Muscle layer of colon (tissue), 2 donors: ENCODE measurements around the gene HMCN1.

Experiments
- H3K27ac ChIP-seq: one replicate; pipeline ENCODE4 v1.7.0; 2013; ENCODE audit warnings: low read depth, mild to moderate bottlenecking, low read length, moderate library complexity
- H3K27me3 ChIP-seq, 2 donors: one replicate each; pipeline ENCODE4 v1.7.0; 2013; ENCODE audit warnings: low read length in 2 of 2, mild to moderate bottlenecking in 2 of 2; ENCODE audit not compliant: insufficient read depth in 2 of 2, control insufficient read depth in 1 of 2
- H3K36me3 ChIP-seq: one replicate; pipeline ENCODE4 v1.7.0; 2013; ENCODE audit warnings: mild to moderate bottlenecking, low read length; ENCODE audit not compliant: insufficient read depth
- H3K4me1 ChIP-seq: one replicate; pipeline ENCODE4 v1.7.0; 2013; ENCODE audit warnings: mild to moderate bottlenecking, low read length; ENCODE audit not compliant: insufficient read depth
- H3K4me3 ChIP-seq, 2 donors: one replicate each; pipeline ENCODE4 v1.7.0; 2013; ENCODE audit warnings: low read length in 2 of 2, low read depth in 1 of 2, mild to moderate bottlenecking in 1 of 2, moderate library complexity in 1 of 2
- H3K9ac ChIP-seq: one replicate; pipeline ENCODE4 v1.7.0; 2013; ENCODE audit warnings: low read length
- H3K9me3 ChIP-seq: one replicate; pipeline ENCODE4 v1.7.0; 2013; ENCODE audit warnings: mild to moderate bottlenecking, low read length
- donor health status: abdominal sarcoma.
- donor health status: Adenocarcinoma of cecum.

The HMCN1 gene

DNA sequence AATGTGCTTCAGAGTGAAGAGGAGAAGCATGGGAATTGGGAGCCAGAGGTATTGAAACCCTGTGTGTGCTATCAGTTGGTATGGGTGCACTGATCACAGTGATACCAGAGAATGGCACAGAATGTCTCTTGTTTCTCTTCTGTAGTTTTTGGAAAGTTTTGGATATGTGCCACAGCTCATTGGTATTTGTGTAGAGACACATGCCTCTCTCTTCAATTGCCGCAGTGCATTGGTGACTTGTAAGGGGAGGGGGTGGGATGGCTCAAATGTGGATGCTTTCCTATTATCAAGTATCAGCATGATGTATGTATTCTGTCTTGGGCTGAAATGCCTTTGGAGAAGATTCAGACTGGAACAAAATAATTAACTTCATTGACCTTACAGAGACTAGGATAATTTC lies 101.0 kb downstream of the HMCN1 start:
- no peaks in the 10 kb centered on the region for H3K27me3 ChIP-seq
- H3K4me1 ChIP-seq, result no peaks in the 10 kb centered on the region
- H3K36me3 ChIP-seq, result no peaks in the 10 kb centered on the region
- no peak overlapping the region for H3K4me3 ChIP-seq
- H3K27ac ChIP-seq, result no peak overlapping the region
- no peaks in the 10 kb centered on the region for H3K9me3 ChIP-seq
- no peak overlapping the region for H3K9ac ChIP-seq

DNA sequence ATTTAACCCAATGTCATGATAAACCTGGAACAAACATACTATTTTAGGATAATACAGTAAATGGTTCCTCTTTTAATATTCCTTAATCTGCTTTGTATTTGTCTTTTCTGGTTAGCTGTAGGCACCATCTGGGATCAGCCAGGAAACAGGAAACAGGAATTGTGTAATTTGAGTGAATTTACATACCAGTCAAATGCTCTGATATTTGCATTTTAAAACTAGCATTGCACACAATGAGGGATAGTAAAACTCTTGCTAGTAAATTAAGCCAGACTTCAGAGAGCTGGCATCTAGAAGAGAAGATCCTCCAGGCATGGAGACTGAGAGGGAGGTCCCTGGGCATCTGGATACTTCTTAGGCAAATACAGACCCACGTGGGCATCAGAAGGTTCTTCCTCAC lies 103.5 kb downstream of the HMCN1 start:
- Histone ChIP-seq H3K4me1 (no peaks in the 10 kb centered on the region), H3K4me3 (no peak overlapping the region), H3K27me3 (no peaks in the 10 kb centered on the region), H3K36me3 (no peaks in the 10 kb centered on the region), H3K9me3 (no peaks in the 10 kb centered on the region), H3K9ac (no peak overlapping the region), H3K27ac (no peak overlapping the region)

DNA sequence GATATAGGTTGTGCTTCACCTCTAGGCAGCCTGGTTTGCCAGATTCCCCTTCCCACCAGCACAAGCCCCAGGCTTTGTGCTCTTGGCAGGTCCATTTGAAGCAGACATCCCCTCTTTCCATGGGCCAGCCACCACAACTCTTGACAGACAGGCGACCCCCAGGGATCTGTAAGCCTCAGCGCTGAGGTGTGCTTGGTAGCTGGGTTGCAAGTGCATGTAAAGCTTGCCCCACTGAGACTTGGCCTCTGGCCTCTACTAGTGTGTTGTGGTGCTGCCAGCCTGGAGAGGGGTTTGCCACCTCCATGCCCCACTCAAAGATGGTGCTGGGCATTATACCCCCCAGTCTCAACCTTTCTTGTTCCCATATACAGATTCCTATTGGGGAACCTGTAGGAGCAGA lies 103.9 kb downstream of the HMCN1 start:
- H3K27ac ChIP-seq, result no peak overlapping the region
- H3K36me3 ChIP-seq, result no peaks in the 10 kb centered on the region
- no peaks in the 10 kb centered on the region for H3K27me3 ChIP-seq
- no peak overlapping the region for H3K4me3 ChIP-seq
- no peaks in the 10 kb centered on the region for H3K9me3 ChIP-seq
- no peak overlapping the region for H3K9ac ChIP-seq
- H3K4me1 ChIP-seq, result no peaks in the 10 kb centered on the region

DNA sequence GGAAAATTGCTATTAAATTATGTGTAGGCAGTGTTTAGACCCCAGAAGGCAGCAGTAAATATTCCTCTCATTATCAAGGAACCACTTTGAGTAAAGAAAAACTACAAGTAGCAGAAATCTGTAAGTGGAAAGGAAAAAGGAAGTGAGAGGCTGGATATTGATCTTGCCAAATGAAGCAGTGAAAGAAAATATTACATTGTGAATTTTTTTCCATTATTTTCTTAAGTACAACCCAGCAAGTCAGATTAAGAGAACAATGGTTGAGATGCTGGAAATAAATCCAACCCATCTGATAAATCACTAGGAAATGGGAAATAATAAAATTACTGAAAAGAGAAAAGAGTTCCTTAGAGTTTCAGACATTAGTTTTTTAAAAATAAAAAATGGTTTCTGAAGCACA lies 106.7 kb downstream of the HMCN1 start:
- Histone ChIP-seq H3K27ac (no peak overlapping the region), H3K4me3 (no peak overlapping the region), H3K36me3 (no peaks in the 10 kb centered on the region)

DNA sequence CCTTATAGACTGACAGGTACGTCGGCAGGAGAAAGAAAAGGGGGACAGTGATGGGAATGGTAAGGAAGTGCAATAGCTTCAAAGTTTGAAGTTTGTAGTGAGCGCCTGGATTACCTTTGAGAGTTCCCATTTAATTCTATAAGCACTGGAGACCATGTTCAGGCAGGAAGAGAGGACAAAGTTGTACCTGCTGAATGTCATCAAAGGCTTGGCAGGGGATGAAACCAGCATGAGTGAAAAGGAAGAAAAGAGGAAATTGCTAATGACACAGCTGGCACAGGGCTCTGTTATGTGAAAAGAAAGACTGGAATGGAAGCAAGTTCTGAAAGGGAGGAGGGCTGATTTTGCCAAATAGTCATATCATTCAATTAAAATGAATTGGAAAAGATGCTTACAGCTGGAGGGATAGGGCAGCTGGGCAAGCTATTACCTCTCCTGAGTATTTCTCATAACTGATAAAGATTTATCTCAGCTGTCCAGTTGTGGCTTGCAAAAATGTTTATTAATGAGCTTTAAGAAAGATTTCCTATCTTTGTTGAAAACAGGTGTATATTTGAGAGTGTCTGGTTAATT lies 109.2 kb downstream of the HMCN1 start:
- H3K9ac ChIP-seq, result no peak overlapping the region
- no peak overlapping the region for H3K27ac ChIP-seq
- no peak overlapping the region for H3K4me3 ChIP-seq
- H3K4me1 ChIP-seq, result no peaks in the 10 kb centered on the region
- no peaks in the 10 kb centered on the region for H3K36me3 ChIP-seq
- no peaks in the 10 kb centered on the region for H3K9me3 ChIP-seq
- H3K27me3 ChIP-seq, result no peaks in the 10 kb centered on the region

More for the DNA sequence above, 106.7 kb downstream of the HMCN1 start:
- Histone ChIP-seq H3K9me3 (no peaks in the 10 kb centered on the region), H3K27me3 (no peaks in the 10 kb centered on the region), H3K4me1 (no peaks in the 10 kb centered on the region), H3K9ac (no peak overlapping the region)

DNA sequence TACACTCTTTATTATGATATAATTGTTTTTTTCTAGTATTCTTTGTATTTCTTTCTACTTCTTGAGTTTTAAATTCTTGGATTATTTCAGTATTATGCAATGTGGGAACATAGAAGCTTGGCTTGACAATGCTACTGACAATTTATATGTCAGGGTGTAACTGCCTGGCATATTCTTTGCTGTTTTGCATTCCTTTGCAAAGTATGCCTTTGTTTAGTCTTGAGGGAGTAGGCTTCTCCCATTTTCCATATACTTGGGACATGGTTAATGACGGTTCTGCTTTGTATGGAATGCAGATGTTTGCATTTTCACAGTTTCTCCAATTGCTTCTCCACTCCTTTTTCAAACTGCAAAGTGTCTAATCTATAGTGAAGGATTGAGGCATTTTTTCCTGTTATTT lies 109.8 kb downstream of the HMCN1 start:
- Histone ChIP-seq H3K9ac (no peak overlapping the region), H3K27me3 (no peaks in the 10 kb centered on the region)

DNA sequence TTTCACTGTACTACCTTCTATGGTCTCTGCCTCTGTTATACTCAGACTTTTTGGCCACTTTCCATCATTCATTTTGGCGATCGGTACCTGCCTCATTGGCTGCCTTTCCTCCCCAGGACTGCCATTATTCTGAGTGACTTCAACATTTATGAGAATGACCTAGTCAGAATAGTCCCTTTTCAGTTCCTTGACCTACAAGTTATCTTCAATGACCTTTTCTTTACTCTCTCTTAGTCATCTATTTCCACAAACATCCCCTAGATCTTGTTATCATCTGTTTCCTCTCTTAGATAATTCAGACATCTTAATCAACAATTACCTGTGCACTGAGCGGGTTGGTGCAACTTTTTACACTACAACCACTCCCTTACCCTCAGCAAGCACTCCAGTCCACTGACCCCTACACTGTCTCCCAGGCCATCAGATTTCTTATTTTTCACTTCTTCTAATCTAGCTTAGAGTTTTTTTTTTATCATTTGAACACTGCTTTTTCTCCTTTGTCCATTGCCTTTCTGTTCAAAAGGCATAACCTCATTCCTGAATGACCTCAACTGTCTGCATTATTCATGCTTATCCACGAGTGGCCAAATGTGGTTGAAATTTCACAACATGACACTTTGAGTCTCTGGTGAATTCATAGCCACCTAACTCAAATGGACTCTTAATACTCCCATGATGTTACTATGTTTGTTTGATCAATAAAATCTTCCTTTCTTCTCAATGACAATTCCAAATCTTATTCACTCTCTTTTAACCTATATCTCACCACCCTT lies 112.7 kb downstream of the HMCN1 start:
- H3K4me3 ChIP-seq, result no peak overlapping the region
- H3K27me3 ChIP-seq, result no peaks in the 10 kb centered on the region
- H3K27ac ChIP-seq, result no peak overlapping the region
- no peaks in the 10 kb centered on the region for H3K36me3 ChIP-seq
- no peaks in the 10 kb centered on the region for H3K9me3 ChIP-seq
- no peak overlapping the region for H3K9ac ChIP-seq
- H3K4me1 ChIP-seq, result no peaks in the 10 kb centered on the region

More for the DNA sequence above, 109.8 kb downstream of the HMCN1 start:
- H3K36me3 ChIP-seq, result no peaks in the 10 kb centered on the region
- no peaks in the 10 kb centered on the region for H3K4me1 ChIP-seq
- no peaks in the 10 kb centered on the region for H3K9me3 ChIP-seq
- H3K27ac ChIP-seq, result no peak overlapping the region
- no peak overlapping the region for H3K4me3 ChIP-seq

DNA sequence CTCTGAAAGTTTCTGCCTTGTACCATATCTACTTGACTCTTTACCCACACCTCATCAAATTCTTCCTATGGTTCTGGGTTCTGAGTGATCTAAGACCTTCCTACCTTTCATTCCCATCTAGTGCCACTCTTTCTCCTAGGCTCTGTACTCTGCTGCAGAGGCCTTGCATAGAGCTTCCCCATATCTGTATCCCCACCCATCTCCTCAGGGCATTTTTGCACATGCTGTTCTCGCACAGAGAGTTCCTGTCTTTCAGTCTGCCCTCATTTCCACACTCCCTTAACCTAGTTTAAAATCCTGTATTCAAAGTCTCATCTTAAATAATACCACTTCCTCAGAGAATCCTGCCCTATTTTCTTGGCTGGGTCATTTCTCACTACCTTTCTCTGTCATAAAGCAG lies 114.8 kb downstream of the HMCN1 start:
- H3K9ac ChIP-seq, result no peak overlapping the region
- no peaks in the 10 kb centered on the region for H3K4me1 ChIP-seq
- no peak overlapping the region for H3K27ac ChIP-seq
- no peaks in the 10 kb centered on the region for H3K27me3 ChIP-seq
- H3K4me3 ChIP-seq, result no peak overlapping the region
- H3K9me3 ChIP-seq, result no peaks in the 10 kb centered on the region
- H3K36me3 ChIP-seq, result no peaks in the 10 kb centered on the region

DNA sequence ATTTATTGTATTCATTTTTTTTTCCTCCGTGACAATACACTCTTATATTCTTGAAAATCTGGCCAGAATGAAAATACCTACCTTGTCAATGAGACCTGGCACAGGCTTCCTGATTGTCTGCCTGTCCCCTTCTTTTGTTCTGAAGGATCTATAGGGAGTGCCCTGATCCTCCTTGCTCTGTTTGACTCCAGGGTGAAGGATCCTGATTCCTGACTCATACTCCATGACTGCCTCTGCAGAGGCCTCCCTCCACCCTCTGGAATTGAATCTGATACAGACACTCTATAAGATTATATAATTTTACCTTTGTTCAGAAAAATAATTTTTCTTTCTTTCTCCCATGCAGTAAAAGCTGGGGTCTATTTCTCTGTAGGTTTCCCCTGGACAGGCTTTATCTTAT lies 116.2 kb downstream of the HMCN1 start:
- Histone ChIP-seq H3K9me3 (no peaks in the 10 kb centered on the region), H3K9ac (no peak overlapping the region), H3K4me3 (no peak overlapping the region), H3K27me3 (no peaks in the 10 kb centered on the region), H3K4me1 (no peaks in the 10 kb centered on the region), H3K36me3 (no peaks in the 10 kb centered on the region), H3K27ac (no peak overlapping the region)

DNA sequence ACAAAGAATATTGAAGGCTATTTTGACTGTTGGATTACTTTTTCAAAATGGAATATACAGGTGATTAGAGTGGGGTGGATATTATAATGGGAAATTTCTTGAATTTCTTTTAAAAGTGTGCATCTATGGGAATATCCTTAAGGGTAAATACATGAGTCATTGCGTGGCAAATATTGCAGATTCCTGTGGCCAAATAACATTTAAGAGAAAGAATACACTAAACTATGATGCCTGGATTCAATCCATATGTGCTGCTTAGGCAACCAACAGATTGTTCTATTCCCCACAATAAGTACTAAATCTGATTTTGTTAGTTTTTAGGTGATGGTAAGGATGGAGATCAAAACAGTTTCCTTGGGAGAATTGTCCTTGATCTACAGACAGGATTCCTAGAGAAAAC lies 119.5 kb downstream of the HMCN1 start:
- no peaks in the 10 kb centered on the region for H3K4me1 ChIP-seq
- no peak overlapping the region for H3K4me3 ChIP-seq
- no peaks in the 10 kb centered on the region for H3K36me3 ChIP-seq
- H3K27ac ChIP-seq, result no peak overlapping the region
- H3K27me3 ChIP-seq, result no peaks in the 10 kb centered on the region
- H3K9ac ChIP-seq, result no peak overlapping the region
- H3K9me3 ChIP-seq, result no peaks in the 10 kb centered on the region

DNA sequence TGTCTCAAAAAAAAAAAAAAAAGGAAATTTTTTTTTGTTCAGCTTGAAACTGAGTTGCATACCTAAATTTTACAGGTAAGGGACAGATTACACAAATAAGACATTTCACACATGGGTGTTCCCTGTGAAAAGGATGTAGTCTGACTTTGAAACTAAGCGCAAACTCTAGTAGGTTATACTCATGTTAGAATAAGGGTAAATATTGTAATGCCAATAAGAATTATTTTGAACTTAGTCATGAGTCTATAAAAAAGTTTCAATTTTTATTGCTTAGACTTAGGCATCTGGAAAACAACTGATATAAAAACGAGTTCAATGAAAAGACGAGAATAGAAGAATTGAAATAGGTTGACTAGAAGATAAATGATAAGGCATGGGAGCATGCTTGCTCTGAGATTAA lies 122.3 kb downstream of the HMCN1 start:
- H3K9ac ChIP-seq, result no peak overlapping the region
- H3K4me3 ChIP-seq, result no peak overlapping the region
- H3K27me3 ChIP-seq, result no peaks in the 10 kb centered on the region
- no peaks in the 10 kb centered on the region for H3K4me1 ChIP-seq
- no peaks in the 10 kb centered on the region for H3K9me3 ChIP-seq
- no peaks in the 10 kb centered on the region for H3K36me3 ChIP-seq
- H3K27ac ChIP-seq, result no peak overlapping the region

DNA sequence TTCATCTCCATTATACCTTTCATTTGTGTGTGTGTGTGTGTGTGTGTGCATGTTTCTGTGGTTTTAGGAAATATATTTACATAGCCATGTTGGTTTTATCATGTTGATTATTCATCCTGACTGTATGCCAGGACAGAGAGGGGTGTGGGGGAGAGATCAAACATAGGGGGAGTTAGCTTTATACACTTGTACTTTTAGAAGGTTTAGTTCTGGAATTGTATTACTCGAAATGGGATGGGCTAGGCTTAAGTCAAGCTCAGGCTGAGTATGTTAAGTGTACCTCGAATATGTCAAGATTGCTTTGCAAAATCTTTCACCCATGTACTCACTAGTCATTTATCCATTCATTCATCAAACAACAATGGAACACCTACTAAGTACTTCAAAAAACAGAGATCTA lies 123.3 kb downstream of the HMCN1 start:
- H3K4me1 ChIP-seq, result no peaks in the 10 kb centered on the region
- no peaks in the 10 kb centered on the region for H3K27me3 ChIP-seq
- H3K36me3 ChIP-seq, result no peaks in the 10 kb centered on the region
- no peak overlapping the region for H3K27ac ChIP-seq
- no peak overlapping the region for H3K9ac ChIP-seq
- H3K9me3 ChIP-seq, result no peaks in the 10 kb centered on the region
- no peak overlapping the region for H3K4me3 ChIP-seq
